CD4-positive, CD25-positive, alpha-beta regulatory T cell (primary cell): ENCODE data around the gene RSBN1. TPM values are rescaled to one million over a fixed set of nuclear protein-coding genes. Genes with fewer than 3 reads are reported as not detected.
"Not testable (repeated sequence)": the region's sequence is repeated elsewhere in the genome, so short reads cannot be mapped to it uniquely, and the experiment has no call there.

Experiments
- ATAC-seq, 2 donors: fragments of 150-1000 bp; cut with Tn5 transposase; one replicate each; pipeline ENCODE4 v1.10.0; 2021; ENCODE audit warnings: low read depth in 2 of 2, moderate number of reproducible peaks in 2 of 2, moderate library complexity in 1 of 2
- DNase-seq, 3 donors: peaks; one replicate each; pipeline versions ENCODE4 v3.0.0 to v3.0.0-alpha.2; 2012 to 2022; ENCODE audit warnings: mixed read lengths in 1 of 3
- H3K27ac ChIP-seq: one replicate; pipeline ENCODE4 v1.7.0; 2013; ENCODE audit warnings: mild to moderate bottlenecking, low read length; ENCODE audit not compliant: insufficient read depth, poor library complexity, severe bottlenecking
- H3K27me3 ChIP-seq: one replicate; pipeline ENCODE4 v1.7.0; 2013; ENCODE audit warnings: low read length; ENCODE audit not compliant: control insufficient read depth, insufficient read depth
- H3K36me3 ChIP-seq: one replicate; pipeline ENCODE4 v1.7.0; 2013; ENCODE audit warnings: mild to moderate bottlenecking, low read length, moderate library complexity; ENCODE audit not compliant: control insufficient read depth, insufficient read depth
- H3K4me1 ChIP-seq: 2 replicates; pipeline ENCODE4 v1.7.0; 2013; ENCODE audit warnings: mild to moderate bottlenecking, low read length; ENCODE audit not compliant: insufficient read depth, control insufficient read depth, poor library complexity, severe bottlenecking
- H3K4me3 ChIP-seq: one replicate; pipeline ENCODE4 v1.7.0; 2013; ENCODE audit warnings: low read depth, mild to moderate bottlenecking, low read length, moderate library complexity
- H3K9me3 ChIP-seq, 2 experiments: 1 replicate in 1 of 2; 2 replicates in 1 of 2; pipeline ENCODE4 v1.7.0; 2013; ENCODE audit warnings: low read length in 2 of 2, mild to moderate bottlenecking in 1 of 2, moderate library complexity in 1 of 2; ENCODE audit not compliant: control insufficient read depth in 2 of 2
- H3K27ac Mint-ChIP-seq, 3 donors: one replicate each; pipeline ENCODE4 v1.8.0; 2020 to 2022; ENCODE audit warnings: mild to moderate bottlenecking in 3 of 3, mixed read lengths in 3 of 3, moderate library complexity in 2 of 3
- H3K27me3 Mint-ChIP-seq: one replicate; pipeline ENCODE4 v1.8.0; 2022; ENCODE audit warnings: mild to moderate bottlenecking, mixed read lengths
- H3K36me3 Mint-ChIP-seq: one replicate; pipeline ENCODE4 v1.8.0; 2020; ENCODE audit warnings: mixed read lengths
- H3K4me1 Mint-ChIP-seq, 4 donors: one replicate each; pipeline ENCODE4 v1.8.0; 2020 to 2022; ENCODE audit warnings: mixed read lengths in 4 of 4, mild to moderate bottlenecking in 1 of 4
- H3K4me3 Mint-ChIP-seq, 4 donors: one replicate each; pipeline ENCODE4 v1.8.0; 2020 to 2022; ENCODE audit warnings: mild to moderate bottlenecking in 4 of 4, mixed read lengths in 4 of 4, moderate library complexity in 3 of 4
- H3K9me3 Mint-ChIP-seq, 7 donors: one replicate each; pipeline ENCODE4 v1.8.0; 2020 to 2022; ENCODE audit warnings: mixed read lengths in 7 of 7, mild to moderate bottlenecking in 3 of 7, moderate library complexity in 2 of 7
- polyA plus RNA-seq, 4 donors: library from polyadenylated mRNA; unstranded; fragments of 300-500 nt; fragmentation: Illumina TruSeq; gene quantifications; one replicate each; pipeline ENCODE4 v1.2.3, GENCODE V29; 2021
- total RNA-seq: library from RNA; stranded (reverse); gene quantifications from one replicate; pipeline ENCODE4 v1.2.3, GENCODE V29; 2022

The RSBN1 gene
- total and polyA plus RNA-seq, 5 donors from 2014 or later = 43.8 to 52.7 (median 50.2) TPM

GRCh38 chr1:113718621-113719020 lies 93.7 kb downstream of the RSBN1 start:
- Mint-ChIP-seq H3K36me3 (peaks cover 48% of the 10 kb centered on the region), H3K9me3 (peaks cover 0 to 14% (median 5%) of the 10 kb centered on the region in 7 donors), H3K27ac (peak overlapping the region in 1 of 3 donors; percentile 9), H3K4me1 (peaks cover 4 to 10% (median 6%) of the 10 kb centered on the region in 4 donors)
- H3K9me3 ChIP-seq, H3K27ac ChIP-seq, H3K4me3 ChIP-seq, ATAC-seq, H3K27me3 Mint-ChIP-seq, DNase-seq, H3K27me3 ChIP-seq, H3K4me1 ChIP-seq, H3K4me3 Mint-ChIP-seq: not testable (repeated sequence)
- peaks cover 13% of the 10 kb centered on the region for H3K36me3 ChIP-seq

GRCh38 chr1:113717506-113717905 lies 94.8 kb downstream of the RSBN1 start:
- not testable (repeated sequence) for H3K4me1 ChIP-seq, H3K27ac ChIP-seq, DNase-seq, H3K27me3 ChIP-seq, H3K27ac Mint-ChIP-seq, H3K4me3 ChIP-seq, ATAC-seq, H3K27me3 Mint-ChIP-seq, H3K9me3 ChIP-seq, H3K4me3 Mint-ChIP-seq
- Mint-ChIP-seq H3K36me3 (peaks cover 43% of the 10 kb centered on the region), H3K4me1 (peaks cover 2 to 10% (median 4%) of the 10 kb centered on the region in 4 donors), H3K9me3 (peaks cover 0 to 14% (median 5%) of the 10 kb centered on the region in 7 donors)
- peaks cover 13% of the 10 kb centered on the region for H3K36me3 ChIP-seq

- H3K27me3 ChIP-seq = no peaks in the 10 kb centered on the region
- H3K4me1 ChIP-seq = no peaks in the 10 kb centered on the region
- H3K9me3 Mint-ChIP-seq = peaks cover 0 to 13% (median 5%) of the 10 kb centered on the region in 7 donors
- H3K36me3 Mint-ChIP-seq = peaks cover 30% of the 10 kb centered on the region
- H3K4me3 ChIP-seq = no peak overlapping the region
- H3K27me3 Mint-ChIP-seq = no peaks in the 10 kb centered on the region
- peaks cover 2 to 15% (median 4%) of the 10 kb centered on the region in 4 donors for H3K4me1 Mint-ChIP-seq
- no peaks in the 10 kb centered on the region for H3K9me3 ChIP-seq
- H3K27ac ChIP-seq = no peak overlapping the region
- H3K4me3 Mint-ChIP-seq = no peak overlapping the region
- DNase-seq (no peak), ATAC-seq (no peak)
- peaks cover 10% of the 10 kb centered on the region for H3K36me3 ChIP-seq
- H3K27ac Mint-ChIP-seq = peak overlapping the region in 1 of 3 donors; percentile 9
Observed at GRCh38 chr1:113714606-113715269, 97.5 kb downstream of the RSBN1 start.

Other genes with a start within 250 kb of the RSBN1 start
- gene PHTF1, start 53.0 kb downstream of the RSBN1 start, total RNA-seq = 16.7 TPM
- gene PHTF1, start 53.0 kb downstream of the RSBN1 start, polyA plus RNA-seq = 10 to 100 TPM; 11.1 to 22.7 (median 15.3) TPM
- gene PTPN22, start 59.2 kb upstream of the RSBN1 start, total RNA-seq = 58.5 TPM
- gene PTPN22, start 59.2 kb upstream of the RSBN1 start, polyA plus RNA-seq = 10 to 100 TPM; 49.1 to 93.4 (median 65.1) TPM
- gene BCL2L15, start 75.1 kb upstream of the RSBN1 start, total RNA-seq = 2.2 TPM
- 1 to 10 TPM in 1 of 4 donors, under 1 TPM in 3; 0.30 to 2.1 (median 0.63) TPM for gene BCL2L15, start 75.1 kb upstream of the RSBN1 start, polyA plus RNA-seq
- gene AP4B1, start 92.3 kb upstream of the RSBN1 start, total RNA-seq = 53.6 TPM
- gene AP4B1, start 92.3 kb upstream of the RSBN1 start, polyA plus RNA-seq = 10 to 100 TPM; 12.9 to 16.1 (median 14.5) TPM
- 7.0 TPM for gene DCLRE1B, start 92.8 kb upstream of the RSBN1 start, total RNA-seq
- 1 to 10 TPM; 2.2 to 6.6 (median 4.7) TPM for gene DCLRE1B, start 92.8 kb upstream of the RSBN1 start, polyA plus RNA-seq
- 189 TPM for gene HIPK1, start 116.8 kb upstream of the RSBN1 start, total RNA-seq
- 10 to 100 TPM in 2 of 4 donors, 1 to 10 TPM in 2; 8.6 to 12.5 (median 11.0) TPM for gene HIPK1, start 116.8 kb upstream of the RSBN1 start, polyA plus RNA-seq
- gene OLFML3, start 167.0 kb upstream of the RSBN1 start, total RNA-seq = 0.64 TPM
- gene OLFML3, start 167.0 kb upstream of the RSBN1 start, polyA plus RNA-seq = not detected